Raji (cell line): ENCODE data around the gene GLE1.

Experiments
- POLR2A ChIP-seq: IDR thresholded peaks from 2 replicates; pipeline ENCODE4 v1.6.1; 2011; ENCODE audit warnings: low read depth, low read length, control low read depth; ENCODE audit not compliant: insufficient read depth

Gene GLE1

GRCh38 chr9:128532581-128532980, 28.1 kb downstream of the GLE1 start:
- TF ChIP-seq POLR2A = no peak

- no peak for TF ChIP-seq POLR2A
Observed at GRCh38 chr9:128540634-128541360, 36.3 kb downstream of the GLE1 start.

- TF ChIP-seq POLR2A = no peak
Observed at GRCh38 chr9:128546504-128546903, 42.0 kb downstream of the GLE1 start.

GRCh38 chr9:128548876-128549275, 44.4 kb downstream of the GLE1 start:
- TF ChIP-seq POLR2A = no peak

GRCh38 chr9:128550226-128550625, 45.7 kb downstream of the GLE1 start:
- no peak for TF ChIP-seq POLR2A

GRCh38 chr9:128550770-128551656, 46.5 kb downstream of the GLE1 start:
- no peak for TF ChIP-seq POLR2A

GRCh38 chr9:128551657-128552152, 47.2 kb downstream of the GLE1 start:
- TF ChIP-seq POLR2A = no peak

GRCh38 chr9:128552153-128552743, 47.7 kb downstream of the GLE1 start, which contains the start of gene SPTAN1:
Gene SPTAN1, plus strand, starts transcription at chr9:128552587. Its CDS starts 14,154 bp downstream, at chr9:128566741.
- peak; percentile 92 for TF ChIP-seq POLR2A

GRCh38 chr9:128552744-128553440, 48.4 kb downstream of the GLE1 start:
- no peak for TF ChIP-seq POLR2A

- TF ChIP-seq POLR2A = no peak
Observed at GRCh38 chr9:128553728-128554127, 49.2 kb downstream of the GLE1 start.

GRCh38 chr9:128554155-128554862, 49.8 kb downstream of the GLE1 start:
- no peak; the same call in 1 of the 2 replicates for TF ChIP-seq POLR2A

- no peak for TF ChIP-seq POLR2A
Observed at GRCh38 chr9:128555180-128555721, 50.7 kb downstream of the GLE1 start.

GRCh38 chr9:128556276-128556675, 51.8 kb downstream of the GLE1 start:
- TF ChIP-seq POLR2A = no peak
